GM21717 (cell line): ENCODE data around the gene JUP.

Experiments used
- ATAC-seq: cut with Tn5 transposase; IDR thresholded peaks from one replicate; pipeline ENCODE4 v1.9.1; 2021; ENCODE audit warnings: mild to moderate bottlenecking, moderate library complexity; ENCODE audit not compliant: unreplicated experiment

Gene JUP

DNA sequence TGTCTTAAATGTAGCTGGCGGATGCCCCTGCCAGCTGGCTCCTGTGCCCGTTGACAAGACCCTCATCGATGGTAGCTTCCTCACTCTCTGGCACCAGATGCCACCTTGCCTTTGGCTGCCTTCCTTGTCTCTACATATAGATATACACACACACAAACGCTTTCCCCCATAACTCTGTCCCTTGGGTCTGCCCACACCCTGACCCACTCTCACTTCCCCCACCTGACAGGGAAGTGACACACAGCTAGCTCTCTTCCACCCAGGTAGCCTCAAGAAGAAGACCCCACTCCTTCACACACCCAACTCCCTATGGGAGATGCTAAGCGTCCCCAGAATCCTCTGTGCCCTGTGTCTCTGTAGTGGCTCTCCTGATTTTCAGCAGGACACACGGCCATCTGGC, 25.6 kb downstream of the JUP start:
- ATAC-seq: no peak

DNA sequence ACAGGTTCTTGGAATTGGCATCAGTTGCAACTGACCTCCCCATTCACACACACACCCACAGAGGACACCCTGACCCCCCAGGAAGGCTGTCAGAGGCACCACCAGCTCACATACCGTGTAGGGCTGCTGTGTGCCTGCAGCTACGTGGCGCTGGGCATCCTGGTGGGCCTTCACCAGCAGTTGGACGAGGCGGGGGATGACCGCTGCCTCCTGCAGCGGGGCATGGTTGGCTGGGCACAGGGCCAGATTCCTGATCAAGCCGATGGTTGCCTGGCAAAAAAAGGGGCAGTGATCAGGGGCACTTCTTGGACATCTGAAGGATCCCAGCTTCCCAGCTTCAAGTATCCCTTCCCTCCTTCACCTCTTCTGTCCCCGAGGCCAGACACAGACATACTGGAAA, 27.9 kb downstream of the JUP start:
- no peak for ATAC-seq

DNA sequence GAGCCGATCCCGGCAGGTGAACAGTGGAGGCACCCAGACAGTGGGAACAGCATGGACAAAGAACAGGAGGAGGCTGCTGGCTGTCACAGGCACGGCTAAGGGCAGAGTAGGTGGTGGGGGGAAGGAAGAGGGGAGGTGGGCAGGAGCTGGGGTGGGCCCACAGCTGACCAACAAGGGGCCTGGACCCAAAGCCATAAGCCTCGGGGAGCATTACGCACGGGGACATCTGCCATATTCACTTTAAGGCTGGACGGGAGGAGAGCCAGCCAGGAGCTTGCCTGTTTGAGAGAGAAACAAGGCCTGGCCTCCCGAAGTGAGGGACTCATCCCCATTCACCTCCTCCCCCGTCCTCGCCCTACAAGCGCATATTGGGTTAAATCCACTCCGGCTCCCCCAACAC, 32.4 kb downstream of the JUP start:
- ATAC-seq: no peak

DNA sequence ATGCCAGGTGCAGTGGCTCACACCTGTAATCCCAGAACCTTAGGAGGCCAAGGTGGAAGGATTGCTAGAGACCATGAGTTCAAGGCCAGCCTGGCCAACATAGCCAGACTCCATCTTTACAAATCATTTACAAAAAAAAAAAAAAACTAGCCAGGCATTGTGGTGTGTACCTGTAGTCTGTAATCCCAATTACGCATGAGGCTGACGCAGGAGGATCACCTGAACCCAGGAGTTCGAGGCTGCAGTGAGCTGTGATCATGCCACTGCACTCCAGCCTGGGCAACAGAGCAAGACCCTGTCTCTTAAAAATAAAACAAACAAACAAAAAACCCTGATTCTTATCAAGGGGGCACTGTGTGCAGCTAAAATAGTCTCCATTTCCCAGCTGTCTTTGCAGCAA, 35.2 kb downstream of the JUP start:
- ATAC-seq: no peak

DNA sequence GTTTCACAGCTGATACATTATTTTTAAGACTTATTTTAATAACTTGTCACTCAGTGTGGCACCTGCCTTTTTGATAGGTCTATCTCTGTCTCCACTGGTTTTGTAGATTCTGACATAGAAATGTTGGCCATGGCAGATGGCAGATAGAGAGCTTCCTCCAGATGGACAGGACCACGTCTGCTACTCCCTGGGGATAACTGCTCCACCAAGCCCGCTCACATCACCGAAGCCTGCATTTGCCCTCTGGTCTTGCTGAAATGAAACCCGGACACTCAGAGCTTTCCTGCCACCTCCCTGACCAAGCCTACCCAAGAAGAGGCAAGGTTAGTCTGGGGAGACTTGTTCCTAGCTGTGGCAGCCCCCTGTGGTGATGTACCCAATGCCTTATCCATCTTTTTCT, 35.6 kb downstream of the JUP start:
- no peak for ATAC-seq

DNA sequence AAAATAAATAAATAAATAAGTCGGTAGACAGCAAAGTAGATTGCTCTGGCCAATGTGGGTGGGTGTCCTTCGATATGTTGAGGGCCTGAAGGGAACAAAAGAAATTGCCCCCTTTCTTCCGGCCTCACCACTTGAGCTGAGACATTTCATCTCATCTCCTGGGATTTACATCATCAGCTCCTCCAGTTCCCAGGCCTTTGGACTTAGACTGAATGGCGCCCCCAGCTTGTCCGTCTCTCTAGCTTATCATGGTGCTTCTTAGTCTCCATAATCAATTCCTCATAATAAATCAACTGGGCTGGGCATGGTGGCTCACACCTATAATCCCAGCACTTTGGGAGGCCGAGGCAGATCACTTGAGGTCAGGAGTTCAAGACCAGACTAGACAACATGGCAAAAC, 38.2 kb downstream of the JUP start:
- no peak for ATAC-seq

DNA sequence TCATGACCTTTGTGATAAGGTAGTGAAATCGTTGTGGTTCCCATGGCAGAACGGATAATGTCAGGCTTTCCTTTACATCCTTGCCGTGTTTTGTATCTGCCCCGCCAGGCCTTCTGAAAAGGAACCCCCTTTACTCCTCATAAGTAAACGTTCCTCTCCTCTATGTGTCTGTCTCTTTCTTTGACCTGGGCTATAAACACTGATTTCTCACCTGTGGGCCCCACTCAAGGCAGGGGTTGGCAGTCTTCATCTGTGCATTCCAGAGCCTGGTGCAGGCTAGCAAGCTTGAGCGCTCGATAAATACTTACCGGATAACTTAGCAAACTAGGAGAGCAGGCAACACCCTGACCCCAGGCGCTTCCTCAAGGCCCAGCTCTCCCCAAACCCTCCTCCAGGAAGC, 44.8 kb downstream of the JUP start:
- ATAC-seq: no peak

DNA sequence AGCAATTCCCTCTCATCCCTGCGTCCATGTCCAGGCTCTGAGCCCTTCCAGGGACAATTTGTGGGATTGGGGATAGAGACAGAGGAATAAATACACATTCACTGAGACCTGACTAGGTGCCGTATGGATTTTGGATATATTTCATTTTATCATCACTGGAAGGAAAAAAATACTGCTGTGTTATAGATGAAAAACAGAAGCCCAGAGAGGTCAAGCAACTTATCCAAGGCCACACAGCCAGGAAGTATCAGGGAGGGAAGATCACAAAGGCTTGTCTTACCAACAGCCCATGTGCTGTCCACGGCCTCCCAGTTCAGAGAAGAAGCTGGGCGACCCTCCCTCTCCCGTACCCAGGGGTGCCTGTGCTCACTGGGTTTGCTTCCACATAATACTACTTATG, 46.0 kb downstream of the JUP start:
- ATAC-seq: no peak

DNA sequence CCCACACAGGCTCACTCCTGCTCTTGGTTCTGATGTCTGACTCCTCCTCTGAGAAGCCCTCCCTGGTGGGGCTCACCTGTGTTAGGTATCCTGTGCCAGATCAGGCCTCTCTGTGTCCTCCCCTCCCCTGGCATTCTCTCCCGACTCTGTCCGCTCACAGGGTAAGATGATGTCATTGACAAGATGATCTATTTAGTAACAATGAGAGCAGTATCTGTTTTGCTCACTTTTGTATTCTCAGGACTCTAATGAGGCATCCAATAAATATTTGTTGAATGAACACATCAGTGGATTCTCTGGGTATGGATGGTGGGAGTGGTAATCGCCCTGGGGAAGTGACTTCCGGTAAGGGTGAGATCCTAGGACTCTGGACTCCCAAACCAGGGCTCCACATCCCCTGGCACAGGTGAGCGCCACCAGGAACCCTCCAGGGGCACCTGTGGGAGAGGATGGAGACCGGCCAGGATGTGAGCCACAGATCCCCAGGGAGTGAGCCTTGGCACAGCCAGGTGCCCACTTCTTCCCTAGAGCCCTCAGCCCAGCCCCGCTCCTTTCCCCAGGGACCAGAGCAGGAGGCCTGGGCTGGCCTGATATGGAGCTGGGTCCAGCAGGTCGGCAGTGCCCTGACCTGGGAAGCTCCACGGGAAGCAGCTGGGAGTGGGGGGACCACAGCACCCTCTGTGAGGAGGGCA, 46.7 kb downstream of the JUP start:
- ATAC-seq: no peak

DNA sequence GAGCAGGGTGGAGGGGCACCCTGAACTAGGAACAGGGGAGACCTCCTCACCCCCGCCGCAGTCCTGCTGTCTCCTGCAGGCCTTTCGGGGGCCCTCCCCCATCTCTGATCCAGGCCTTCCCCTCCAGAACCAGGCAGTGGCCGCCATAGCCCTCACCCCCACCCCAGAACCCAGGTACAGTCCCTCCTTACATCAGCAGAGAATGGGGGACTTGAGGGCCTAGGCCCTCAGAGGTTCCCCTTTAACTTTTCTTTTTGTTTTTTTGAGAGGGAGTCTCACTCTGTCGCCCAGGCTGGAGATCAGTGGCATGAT, 47.8 kb downstream of the JUP start:
- no peak for ATAC-seq

DNA sequence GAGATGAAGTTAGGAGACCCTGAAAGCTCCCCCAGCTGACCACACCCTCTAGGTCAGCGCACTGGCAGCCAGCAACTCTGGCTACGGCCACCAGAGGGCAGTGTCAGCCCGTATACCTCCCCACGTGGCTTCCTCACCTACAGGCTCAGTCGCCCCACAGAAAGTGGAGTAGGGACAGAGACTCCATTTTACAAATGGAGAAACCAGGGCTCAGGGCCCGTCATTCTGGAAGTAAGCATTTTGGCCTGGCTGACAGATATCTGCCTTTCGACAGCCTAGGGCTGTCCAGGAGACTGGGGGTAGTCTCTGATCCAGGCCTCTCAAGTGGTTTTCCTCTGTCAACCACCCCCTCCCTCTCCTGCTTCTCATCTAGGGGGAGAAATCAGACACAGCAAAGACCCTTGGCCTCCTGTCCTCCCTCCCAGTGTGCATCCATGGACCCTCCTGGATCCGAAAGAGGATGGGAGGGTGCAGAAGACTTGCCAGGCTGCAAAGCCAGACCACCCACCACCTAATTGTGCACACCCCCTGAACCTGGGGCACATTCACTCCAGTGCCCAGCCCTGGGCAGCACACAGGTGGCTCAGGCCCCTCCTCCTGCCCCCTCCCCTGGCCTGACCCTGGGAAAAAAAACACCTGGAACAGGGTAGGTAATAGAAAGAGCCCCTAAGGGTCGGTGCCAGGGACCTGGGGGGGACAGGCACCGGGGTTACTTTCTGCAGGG, 48.3 kb downstream of the JUP start:
- no peak for ATAC-seq

DNA sequence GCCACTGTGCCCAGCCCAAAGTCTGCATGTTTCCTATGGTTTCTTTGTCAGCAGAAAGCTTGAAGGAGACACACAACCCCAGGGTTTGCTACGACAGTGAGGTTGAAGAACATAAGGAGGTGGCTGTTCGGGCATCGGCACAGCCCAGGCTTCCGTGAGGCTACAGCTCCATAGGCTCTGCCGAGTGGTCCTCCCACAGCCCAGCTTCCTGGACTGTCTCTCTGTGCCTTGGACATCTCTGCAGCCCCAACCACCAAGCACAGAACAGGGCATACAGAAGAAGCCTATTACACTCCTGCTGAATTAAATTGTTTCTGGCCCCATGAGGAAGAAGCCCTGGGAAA, 48.9 kb downstream of the JUP start:
- ATAC-seq: no peak

DNA sequence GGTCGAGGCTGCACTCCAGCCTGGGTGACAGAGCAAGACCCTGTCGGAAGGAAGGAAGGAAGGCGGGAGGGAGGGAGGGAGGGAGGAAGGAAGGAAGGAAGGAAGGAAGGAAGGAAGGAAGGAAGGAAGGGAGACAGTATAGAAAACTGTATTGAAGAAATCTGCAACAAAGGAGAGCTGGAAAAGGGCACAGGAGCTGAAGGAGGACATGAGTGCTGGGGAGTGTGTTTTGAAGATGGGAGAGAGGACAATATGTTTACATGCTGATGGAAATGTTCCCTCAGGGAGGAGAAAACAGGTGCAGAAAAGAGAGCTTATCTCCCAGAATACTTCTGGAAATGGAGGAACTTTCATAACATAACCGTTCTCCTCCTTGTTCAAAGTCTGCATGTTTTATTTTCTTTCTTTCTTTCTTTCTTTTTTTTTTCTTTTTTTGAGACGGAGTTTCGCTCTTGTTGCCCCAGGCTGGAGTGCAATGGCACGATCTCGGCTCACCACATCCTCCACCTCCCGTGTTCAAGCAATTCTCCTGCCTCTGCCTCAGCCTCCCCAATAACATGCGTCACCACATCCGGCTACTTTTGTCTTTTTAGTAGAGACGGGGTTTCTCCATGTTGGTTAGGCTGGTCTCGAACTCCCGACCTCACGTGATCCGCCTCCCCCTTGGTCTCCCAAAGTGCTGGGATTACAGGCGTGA, 49.4 kb downstream of the JUP start:
- no peak for ATAC-seq

DNA sequence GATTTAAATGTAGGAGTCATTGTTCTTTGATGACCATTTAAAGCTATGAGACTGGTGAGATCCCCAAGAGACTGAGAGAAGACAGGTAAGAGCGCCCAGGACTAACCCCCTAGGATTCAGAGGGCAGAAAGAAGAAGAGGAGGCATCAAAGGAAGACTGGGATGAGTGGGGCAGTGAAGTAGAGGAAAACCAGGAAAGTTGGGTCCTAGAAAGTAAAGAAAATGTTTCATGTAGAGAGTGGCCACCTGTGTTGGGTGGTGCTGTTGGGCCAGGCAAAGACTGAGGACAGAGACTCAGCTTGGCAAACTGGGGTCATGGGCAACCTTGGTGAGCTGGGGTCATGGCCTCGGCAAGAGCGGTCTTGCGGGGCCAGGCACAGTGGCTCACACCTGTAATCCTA, 50.8 kb downstream of the JUP start:
- no peak for ATAC-seq

DNA sequence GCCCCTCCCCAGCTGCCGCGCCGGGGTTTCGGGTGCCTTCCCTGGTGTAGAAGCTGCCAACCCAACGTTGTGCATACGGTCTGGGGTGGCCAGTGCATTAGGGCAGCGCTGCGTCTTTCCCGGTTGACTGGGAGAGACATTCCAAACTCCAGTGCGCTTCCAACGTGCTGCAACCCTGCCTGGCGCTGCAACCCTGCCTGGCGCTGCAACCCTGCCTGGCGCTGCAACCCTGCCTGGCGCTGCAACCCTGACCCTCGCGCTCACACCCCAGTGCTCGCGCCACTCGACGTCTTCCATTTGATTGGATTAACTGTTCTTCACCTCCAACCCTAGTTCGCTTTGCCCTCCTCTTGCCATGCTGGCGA, 51.6 kb downstream of the JUP start:
- ATAC-seq: no peak

DNA sequence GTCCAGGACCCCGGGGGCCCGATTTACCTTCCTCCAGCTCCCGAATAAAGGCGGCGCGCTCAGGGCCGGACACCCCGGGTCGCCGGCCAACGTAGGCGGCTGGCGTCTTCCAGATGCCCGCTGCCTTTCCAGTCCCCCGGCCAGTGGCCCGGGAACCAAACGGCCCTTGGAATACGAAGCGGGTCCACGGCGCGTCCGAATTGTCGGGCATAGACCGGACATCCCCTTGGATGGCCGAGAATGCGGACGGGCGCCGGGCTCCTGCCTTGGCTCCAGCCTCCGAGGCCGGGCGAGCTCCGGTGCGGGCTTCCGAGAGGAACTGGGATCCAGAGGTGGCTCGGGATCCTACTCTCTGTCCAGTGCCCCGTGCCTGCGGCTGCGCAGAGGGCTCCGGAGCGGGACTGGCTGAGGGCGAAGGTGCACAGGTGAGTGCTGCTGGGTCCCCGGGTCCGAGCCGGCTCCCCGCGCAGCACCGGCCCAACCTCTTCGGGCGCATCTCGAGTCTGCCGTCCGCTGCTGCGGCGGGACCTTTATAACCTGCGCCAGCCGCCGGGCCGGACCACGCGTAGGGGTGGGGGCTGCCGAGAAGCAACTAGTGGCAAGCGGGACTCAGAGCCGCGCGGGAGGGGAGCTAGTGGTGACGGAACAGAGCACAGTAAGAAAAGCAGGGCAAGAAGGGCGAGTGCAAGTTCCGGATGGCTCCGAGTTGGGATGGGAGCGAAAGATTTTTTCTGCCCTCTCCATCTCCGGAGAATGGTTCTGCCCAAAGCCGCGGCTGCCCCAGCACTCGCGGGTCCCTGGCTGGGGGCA, 52.2 kb downstream of the JUP start, which contains the start of gene HAP1:
Gene HAP1 (minus strand): TSS at position 505 of the 810 bp plus-strand sequence. CDS start 9 bp downstream, at position 496.
- no peak for ATAC-seq

DNA sequence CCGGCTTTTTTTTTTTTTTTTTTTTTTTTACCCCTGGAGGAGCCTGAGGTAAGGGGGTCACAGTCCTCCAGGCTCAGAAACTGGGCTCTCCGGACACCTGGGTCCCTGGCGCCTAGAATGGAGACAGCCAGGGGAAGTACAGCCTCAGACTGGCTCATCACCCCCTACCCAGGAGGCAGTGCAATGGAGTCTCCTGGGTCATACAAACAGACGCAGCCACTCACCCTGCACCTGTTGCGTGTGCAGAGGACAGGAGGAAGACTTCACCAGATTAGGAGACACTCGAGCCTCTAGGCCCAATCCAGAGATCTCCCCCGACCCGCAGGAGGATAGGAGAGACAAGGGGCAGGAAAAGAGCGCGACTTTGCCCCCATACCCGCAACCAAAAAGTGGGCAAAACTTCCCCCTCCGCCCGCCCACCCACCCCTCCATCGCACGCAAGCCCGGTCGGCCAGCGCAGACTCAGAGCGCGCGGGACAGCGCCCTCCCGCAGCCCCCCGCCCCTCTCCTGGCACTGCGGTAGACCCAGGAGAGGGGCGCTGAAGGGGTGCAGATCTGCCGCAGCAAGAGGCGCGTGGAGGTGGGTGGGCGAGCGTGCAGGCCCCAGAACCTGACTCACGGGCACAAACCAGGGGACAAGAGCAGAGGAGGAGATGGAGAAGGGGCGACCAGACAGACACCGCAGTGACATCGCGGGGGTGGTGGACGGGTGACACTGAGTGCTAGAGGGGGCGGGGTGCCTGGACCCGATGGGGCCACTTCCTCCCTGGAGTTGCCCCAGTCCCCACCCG, 53.0 kb downstream of the JUP start:
- no peak for ATAC-seq

DNA sequence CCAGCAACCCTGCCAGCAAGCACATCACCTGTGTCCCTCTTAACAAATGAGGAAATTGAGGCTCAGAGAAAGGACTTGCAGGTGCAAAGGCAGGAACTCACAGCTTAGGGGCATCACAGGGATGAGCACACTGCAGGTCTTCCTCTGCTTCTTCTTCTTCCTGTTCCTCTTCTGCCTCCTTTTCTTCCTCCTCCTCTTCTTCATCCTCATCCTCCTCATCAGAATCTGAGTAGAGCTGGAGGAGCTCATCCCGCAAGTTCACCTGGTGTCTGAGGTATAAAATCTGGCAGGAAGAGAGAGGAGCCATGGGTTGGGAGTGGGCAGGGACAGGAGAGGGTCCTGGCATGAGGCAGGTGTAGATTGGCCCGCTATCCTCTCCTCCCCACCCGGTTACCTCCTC, 54.7 kb downstream of the JUP start:
- ATAC-seq: no peak

DNA sequence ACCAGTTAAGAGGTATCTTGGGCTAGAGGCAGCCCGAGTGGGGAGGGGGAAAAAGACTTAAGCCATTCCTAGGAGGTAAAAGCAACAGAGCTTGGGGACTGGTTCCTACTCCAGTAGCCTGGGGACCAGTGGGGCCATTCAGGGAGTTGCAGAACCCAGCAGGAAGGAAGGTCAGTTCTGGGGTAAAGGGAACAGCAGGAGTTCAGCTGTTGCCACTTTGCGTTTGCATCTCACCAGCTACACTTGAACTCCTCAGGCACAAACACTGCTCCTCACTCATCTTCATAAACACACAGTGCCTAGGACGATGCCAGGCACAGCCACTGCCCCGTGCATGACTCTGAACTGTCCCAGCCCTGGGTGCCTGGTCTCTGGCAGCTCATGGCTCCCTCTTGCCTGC, 56.0 kb downstream of the JUP start:
- no peak for ATAC-seq

DNA sequence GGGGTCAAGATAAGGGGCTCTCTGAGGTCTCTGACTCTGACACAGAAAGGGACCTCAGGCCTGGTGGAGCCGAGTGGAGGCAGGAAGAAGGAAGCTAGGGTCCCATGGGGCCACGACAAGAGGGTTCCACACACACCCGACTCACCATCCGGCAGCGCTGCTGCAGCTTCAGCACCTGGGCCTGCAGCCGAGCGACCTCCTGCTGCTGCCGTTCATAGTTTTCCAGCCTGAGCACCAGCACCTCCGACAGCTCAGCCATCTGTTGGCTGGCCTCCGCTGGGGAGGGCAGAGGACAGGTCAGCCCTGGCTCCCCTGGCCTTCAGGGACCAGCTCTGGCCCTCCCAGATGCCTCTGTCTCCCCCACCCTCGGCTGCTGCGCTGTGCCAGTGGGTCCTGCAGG, 58.5 kb downstream of the JUP start:
- no peak for ATAC-seq

DNA sequence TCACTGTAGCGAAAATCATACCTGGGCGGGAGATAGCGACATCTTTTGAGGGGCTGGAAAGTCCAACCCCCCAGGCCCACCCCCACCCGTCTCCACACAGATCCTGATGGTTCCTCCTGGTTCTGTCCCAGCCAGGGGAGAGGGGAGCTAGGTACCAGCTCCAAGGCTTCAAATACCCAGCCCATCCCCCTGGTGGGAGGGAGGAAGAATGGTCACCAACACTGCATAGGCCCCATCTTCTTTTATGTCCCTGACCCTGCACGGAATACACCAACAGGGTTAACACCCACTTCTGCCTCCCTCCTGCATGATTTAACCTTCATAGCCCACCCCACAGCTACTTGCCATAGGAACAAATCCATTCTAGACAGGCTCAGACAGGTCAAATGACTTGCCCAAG, 61.4 kb downstream of the JUP start:
- ATAC-seq: no peak
